ENCODE measurements around the gene RBFOX2. TPM values are rescaled to one million over a fixed set of nuclear protein-coding genes. Genes with fewer than 3 reads are reported as not detected.

RBFOX2 gene
- total and polyA plus RNA-seq, 2 donors (not counting 3 experiments of a cell fraction or from before 2014, with no cell fraction given) = 125 to 142 TPM

DNA sequence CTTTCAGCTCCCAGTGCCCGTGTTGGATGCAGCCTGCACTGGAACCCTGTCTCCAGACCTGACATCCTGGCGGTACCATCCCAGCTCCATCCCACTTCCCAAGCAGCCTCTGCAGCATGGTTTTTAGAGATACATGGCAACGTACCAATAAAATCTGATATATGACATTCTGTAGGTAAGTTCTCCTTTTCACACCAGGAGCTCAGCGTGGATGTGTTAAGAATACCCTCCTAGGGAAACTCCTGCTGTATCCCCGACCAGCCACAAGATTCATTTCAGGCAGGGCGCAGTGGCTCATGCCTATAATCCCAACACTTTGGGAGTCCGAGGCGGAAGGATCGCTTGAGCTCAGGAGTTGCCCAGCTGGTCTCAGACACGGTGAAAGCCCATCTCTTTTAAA, 295.6 kb downstream of the RBFOX2 start:
- H3K9me1 ChIP-seq (replicated peaks; ENCODE audit: control insufficient read depth, extremely low read depth, insufficient read depth, low read length) = no peaks in the 10 kb centered on the region
- H4K20me1 ChIP-seq (replicated peaks; ENCODE audit: control insufficient read depth, extremely low read depth, insufficient read depth, low read length) = no peaks in the 10 kb centered on the region
- no peaks in the 10 kb centered on the region for H3K4me1 ChIP-seq (ENCODE audit: control insufficient read depth, extremely low read depth, insufficient read depth, low read length)
- no peaks in the 10 kb centered on the region for H3K27me3 ChIP-seq (ENCODE audit: control insufficient read depth in 2 of 2, insufficient read depth in 2 of 2, low read length in 2 of 2)
- no peak for DNase-seq (ENCODE audit: low read depth, low spot score)
- H3K9ac ChIP-seq (replicated peaks; ENCODE audit: extremely low read depth, insufficient read depth, low read length) = no peak overlapping the region
- ChIA-PET CTCF (interaction anchor here (1.2 kb wide), 1 partner anchor 333 kb away, joined by 3 read pairs; no protein-coding TSS in a partner anchor), POLR2A (interaction anchor here (0.6 kb wide), 1 partner anchor 21 kb away, joined by 3 read pairs; no protein-coding TSS in a partner anchor)
- dilution Hi-C loops (cut with MboI; ENCODE audit: extremely low pct_ligation_motif_present, low sequenced_read_pairs) = no loop called here
- intact Hi-C loops (cut with micrococcal nuclease) = loop anchor here (10.0 kb wide), 1 partner anchor 88 kb away; the partner anchor contains the start of gene APOL6
- no peaks in the 10 kb centered on the region for H3K9me3 ChIP-seq (replicated peaks; ENCODE audit: control insufficient read depth, insufficient read depth, low read length)
- H3K27ac ChIP-seq (ENCODE audit: insufficient read depth, low read depth, low read length) = no peak overlapping the region
- peaks cover 0 to 2% of the 10 kb centered on the region in 2 experiments for H3K36me3 ChIP-seq (ENCODE audit: control insufficient read depth in 2 of 2, extremely low read depth in 1 of 2, insufficient read depth in 2 of 2, low read length in 2 of 2)
- no peak overlapping the region for H2AFZ ChIP-seq (ENCODE audit: low read depth, low read length)
- H3K79me2 ChIP-seq (ENCODE audit: control insufficient read depth, insufficient read depth, low read length) = no peaks in the 10 kb centered on the region
- no TSS peak for BruUV-seq (replicated peaks)
- no peak for FAIRE-seq
- no peak for TF ChIP-seq MYC (IDR thresholded peaks at IDR 0.05; ENCODE audit: low read depth, low read length)
- TF ChIP-seq FOS (IDR thresholded peaks at IDR 0.05; ENCODE audit: borderline replicate concordance, insufficient read depth, low read length) = no peak
- TF ChIP-seq MAX (IDR thresholded peaks at IDR 0.05; ENCODE audit: insufficient read depth, insufficient read length) = no peak
- TF ChIP-seq, protein P1, sequence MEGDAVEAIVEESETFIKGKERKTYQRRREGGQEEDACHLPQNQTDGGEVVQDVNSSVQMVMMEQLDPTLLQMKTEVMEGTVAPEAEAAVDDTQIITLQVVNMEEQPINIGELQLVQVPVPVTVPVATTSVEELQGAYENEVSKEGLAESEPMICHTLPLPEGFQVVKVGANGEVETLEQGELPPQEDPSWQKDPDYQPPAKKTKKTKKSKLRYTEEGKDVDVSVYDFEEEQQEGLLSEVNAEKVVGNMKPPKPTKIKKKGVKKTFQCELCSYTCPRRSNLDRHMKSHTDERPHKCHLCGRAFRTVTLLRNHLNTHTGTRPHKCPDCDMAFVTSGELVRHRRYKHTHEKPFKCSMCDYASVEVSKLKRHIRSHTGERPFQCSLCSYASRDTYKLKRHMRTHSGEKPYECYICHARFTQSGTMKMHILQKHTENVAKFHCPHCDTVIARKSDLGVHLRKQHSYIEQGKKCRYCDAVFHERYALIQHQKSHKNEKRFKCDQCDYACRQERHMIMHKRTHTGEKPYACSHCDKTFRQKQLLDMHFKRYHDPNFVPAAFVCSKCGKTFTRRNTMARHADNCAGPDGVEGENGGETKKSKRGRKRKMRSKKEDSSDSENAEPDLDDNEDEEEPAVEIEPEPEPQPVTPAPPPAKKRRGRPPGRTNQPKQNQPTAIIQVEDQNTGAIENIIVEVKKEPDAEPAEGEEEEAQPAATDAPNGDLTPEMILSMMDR (IDR thresholded peaks at IDR 0.05; ENCODE audit: extremely low read depth in 1 of 2, insufficient read depth in 1 of 2, low read depth in 1 of 2, low read length in 2 of 2) = no peak
- no peak for TF ChIP-seq EZH2 (IDR thresholded peaks at IDR 0.05; ENCODE audit: borderline replicate concordance, low read depth, low read length, severe bottlenecking)
- TF ChIP-seq POLR2AphosphoS5 (IDR thresholded peaks at IDR 0.05; ENCODE audit: insufficient read depth, low read depth, low read length) = no peak
- TF ChIP-seq POLR2A (IDR thresholded peaks at IDR 0.05; ENCODE audit: low read depth, low read length) = no peak
- no peak for TF ChIP-seq GATA2 (IDR thresholded peaks at IDR 0.05; ENCODE audit: insufficient read depth, insufficient read length, low read depth, low read length)
- no peak for TF ChIP-seq JUN (IDR thresholded peaks at IDR 0.05; ENCODE audit: borderline replicate concordance, insufficient read depth, insufficient read length, low read depth)
- no peak overlapping the region for H3K4me2 ChIP-seq (ENCODE audit: insufficient read depth, low read length)
- no peak overlapping the region for H3K4me3 ChIP-seq (replicated peaks in 1 of 3; ENCODE audit: insufficient read depth in 1 of 3, low read depth in 1 of 3, low read length in 3 of 3)
